ENCODE results near the gene FOXN3.
"Not testable (repeated sequence)": the region's sequence is repeated elsewhere in the genome, so short reads cannot be mapped to it uniquely, and the experiment has no call there.

- TF ChIP-seq, protein P1, sequence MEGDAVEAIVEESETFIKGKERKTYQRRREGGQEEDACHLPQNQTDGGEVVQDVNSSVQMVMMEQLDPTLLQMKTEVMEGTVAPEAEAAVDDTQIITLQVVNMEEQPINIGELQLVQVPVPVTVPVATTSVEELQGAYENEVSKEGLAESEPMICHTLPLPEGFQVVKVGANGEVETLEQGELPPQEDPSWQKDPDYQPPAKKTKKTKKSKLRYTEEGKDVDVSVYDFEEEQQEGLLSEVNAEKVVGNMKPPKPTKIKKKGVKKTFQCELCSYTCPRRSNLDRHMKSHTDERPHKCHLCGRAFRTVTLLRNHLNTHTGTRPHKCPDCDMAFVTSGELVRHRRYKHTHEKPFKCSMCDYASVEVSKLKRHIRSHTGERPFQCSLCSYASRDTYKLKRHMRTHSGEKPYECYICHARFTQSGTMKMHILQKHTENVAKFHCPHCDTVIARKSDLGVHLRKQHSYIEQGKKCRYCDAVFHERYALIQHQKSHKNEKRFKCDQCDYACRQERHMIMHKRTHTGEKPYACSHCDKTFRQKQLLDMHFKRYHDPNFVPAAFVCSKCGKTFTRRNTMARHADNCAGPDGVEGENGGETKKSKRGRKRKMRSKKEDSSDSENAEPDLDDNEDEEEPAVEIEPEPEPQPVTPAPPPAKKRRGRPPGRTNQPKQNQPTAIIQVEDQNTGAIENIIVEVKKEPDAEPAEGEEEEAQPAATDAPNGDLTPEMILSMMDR (IDR thresholded peaks at IDR 0.05; ENCODE audit: low read depth, low read length) = not testable (repeated sequence)
- TF ChIP-seq EZH2phosphoT487 (IDR thresholded peaks at IDR 0.05; ENCODE audit: low read depth) = not testable (repeated sequence)
Observed at GRCh38 chr14:89294469-89294868, 122.6 kb downstream of the FOXN3 start.

Data from OCI-LY3 (cell line).